ENCODE results near the gene PRKAG3. TPM values are rescaled to one million over a fixed set of nuclear protein-coding genes. Genes with fewer than 3 reads are reported as not detected.

Gene PRKAG3
- polyA plus RNA-seq, 4 donors, result 0.05 TPM; not detected in 3

- DNase-seq (ENCODE audit: low read depth in 4 of 4, low spot score in 3 of 4), result no peak
These were observed 15.0 kb downstream of the PRKAG3 start for GRCh38 chr2:218816561-218817011.

- DNase-seq (ENCODE audit: low read depth in 4 of 4, low spot score in 3 of 4), result no peak
These were observed 16.0 kb downstream of the PRKAG3 start for GRCh38 chr2:218815649-218816048.

GRCh38 chr2:218815244-218815637 lies 16.4 kb downstream of the PRKAG3 start:
- DNase-seq (ENCODE audit: low read depth in 4 of 4, low spot score in 3 of 4), result no peak

GRCh38 chr2:218814540-218815243 lies 16.9 kb downstream of the PRKAG3 start:
- no peak for DNase-seq (ENCODE audit: low read depth in 4 of 4, low spot score in 3 of 4)

- DNase-seq (ENCODE audit: low read depth in 4 of 4, low spot score in 3 of 4), result no peak
These were observed 17.7 kb downstream of the PRKAG3 start for GRCh38 chr2:218813771-218814460.

GRCh38 chr2:218812861-218813260 lies 18.7 kb downstream of the PRKAG3 start:
- DNase-seq (ENCODE audit: low read depth in 4 of 4, low spot score in 3 of 4), result no peak

- DNase-seq (ENCODE audit: low read depth in 4 of 4, low spot score in 3 of 4), result no peak
These were observed 19.3 kb downstream of the PRKAG3 start for GRCh38 chr2:218812096-218812815.

GRCh38 chr2:218811382-218811781 lies 20.2 kb downstream of the PRKAG3 start:
- DNase-seq (ENCODE audit: low read depth in 4 of 4, low spot score in 3 of 4), result no peak

- no peak for DNase-seq (ENCODE audit: low read depth in 4 of 4, low spot score in 3 of 4)
These were observed 21.3 kb downstream of the PRKAG3 start for GRCh38 chr2:218810256-218810655.

GRCh38 chr2:218809515-218809914 lies 22.1 kb downstream of the PRKAG3 start:
- DNase-seq (ENCODE audit: low read depth in 4 of 4, low spot score in 3 of 4), result no peak

GRCh38 chr2:218807626-218808025 lies 24.0 kb downstream of the PRKAG3 start:
- no peak for DNase-seq (ENCODE audit: low read depth in 4 of 4, low spot score in 3 of 4)

- no peak for DNase-seq (ENCODE audit: low read depth in 4 of 4, low spot score in 3 of 4)
These were observed 25.1 kb downstream of the PRKAG3 start for GRCh38 chr2:218806346-218806978.

- no peak for DNase-seq (ENCODE audit: low read depth in 4 of 4, low spot score in 3 of 4)
These were observed 26.0 kb downstream of the PRKAG3 start for GRCh38 chr2:218805627-218806026.

GRCh38 chr2:218804817-218805216 lies 26.8 kb downstream of the PRKAG3 start:
- DNase-seq (ENCODE audit: low read depth in 4 of 4, low spot score in 3 of 4), result no peak

- no peak for DNase-seq (ENCODE audit: low read depth in 4 of 4, low spot score in 3 of 4)
These were observed 29.1 kb downstream of the PRKAG3 start for GRCh38 chr2:218802386-218802994.

GRCh38 chr2:218799990-218800389 lies 31.6 kb downstream of the PRKAG3 start:
- DNase-seq (ENCODE audit: low read depth in 4 of 4, low spot score in 3 of 4), result no peak

- no peak for DNase-seq (ENCODE audit: low read depth in 4 of 4, low spot score in 3 of 4)
These were observed 32.7 kb downstream of the PRKAG3 start for GRCh38 chr2:218798767-218799504.

GRCh38 chr2:218796691-218797090 lies 34.9 kb downstream of the PRKAG3 start:
- DNase-seq (ENCODE audit: low read depth in 4 of 4, low spot score in 3 of 4), result no peak

- no peak for DNase-seq (ENCODE audit: low read depth in 4 of 4, low spot score in 3 of 4)
These were observed 39.2 kb downstream of the PRKAG3 start for GRCh38 chr2:218792433-218792832.

Measured in right renal pelvis (tissue), 4 donors.